Thyroid gland (tissue), 4 donors: ENCODE measurements around the gene HLX.

Experiments used
- CTCF ChIP-seq, 6 experiments: fragments of 200-600 bp in 3 of 6; fragments of 450-650 bp in 3 of 6; sonication (generic) in 3 of 6; IDR thresholded peaks; one replicate each; pipeline ENCODE4 v1.5.1; 2016 to 2019; ENCODE audit warnings: antibody characterized with exemption in 6 of 6, mild to moderate bottlenecking in 2 of 6, inconsistent platforms in 1 of 6, moderate library complexity in 1 of 6
- POLR2A ChIP-seq, 2 donors: fragments of 450-650 bp; IDR thresholded peaks; one replicate each; pipeline ENCODE4 v1.6.1; 2017; ENCODE audit warnings: antibody characterized with exemption in 2 of 2, mild to moderate bottlenecking in 2 of 2, moderate library complexity in 1 of 2

- no peak for TF ChIP-seq CTCF (IDR thresholded peaks at IDR 0.05)
- no peak for TF ChIP-seq POLR2A (IDR thresholded peaks at IDR 0.05)
These were observed 35.3 kb downstream of the HLX start for GRCh38 chr1:220914283-220915116.
